OCI-LY3 (cell line): ENCODE measurements around the gene PTX3.

Experiments used
- H2AFZ ChIP-seq: fragments of 200-600, 300-600 bp; shearing (Covaris generic); 2 replicates; pipeline ENCODE4 v1.6.0; 2014; ENCODE audit warnings: antibody characterized with exemption, low read depth, low read length
- H3K27ac ChIP-seq: fragments of 200-600, 300-600 bp; sonication (generic); 2 replicates; pipeline ENCODE4 v1.5.1; 2014; ENCODE audit warnings: mild to moderate bottlenecking, low read length, moderate library complexity, mixed read lengths
- H3K27me3 ChIP-seq: fragments of 200-600, 300-600 bp; sonication (generic); 2 replicates; pipeline ENCODE4 v1.6.1; 2014; ENCODE audit warnings: low read depth, low read length, mixed read lengths
- H3K36me3 ChIP-seq: fragments of 200-600, 300-600 bp; sonication (generic); replicated peaks from 2 replicates; pipeline ENCODE3; 2014; ENCODE audit warnings: low read depth, low read length, mixed read lengths
- H3K4me1 ChIP-seq: fragments of 300-600, 200-600 bp; sonication (generic); 2 replicates; pipeline ENCODE4 v1.6.1; 2014; ENCODE audit warnings: low read length, mixed read lengths
- H3K4me2 ChIP-seq: fragments of 200-600, 300-600 bp; sonication (generic); 2 replicates; pipeline ENCODE4 v1.6.1; 2014; ENCODE audit warnings: low read length, mixed read lengths
- H3K4me3 ChIP-seq: fragments of 300-600, 200-600 bp; sonication (generic); 2 replicates; pipeline ENCODE4 v1.5.1; 2014; ENCODE audit warnings: antibody characterized with exemption, mild to moderate bottlenecking, low read length, moderate library complexity
- H3K79me2 ChIP-seq: fragments of 300-600, 200-600 bp; shearing (Covaris generic); 2 replicates; pipeline ENCODE4 v1.6.1; 2014; ENCODE audit warnings: mild to moderate bottlenecking, low read length, mixed read lengths
- H3K9ac ChIP-seq: fragments of 300-600, 200-600 bp; shearing (Covaris generic); 2 replicates; pipeline ENCODE4 v1.6.0; 2014; ENCODE audit warnings: mild to moderate bottlenecking, low read length, moderate library complexity
- H3K9me3 ChIP-seq: fragments of 200-600, 300-600 bp; shearing (Covaris generic); 2 replicates; pipeline ENCODE4 v1.6.1; 2014; ENCODE audit warnings: low read length, mixed read lengths; ENCODE audit not compliant: insufficient read depth
- H4K20me1 ChIP-seq: fragments of 200-600, 300-600 bp; sonication (generic); 2 replicates; pipeline ENCODE4 v1.6.1; 2016; ENCODE audit warnings: low read length, mixed read lengths; ENCODE audit not compliant: insufficient read depth
- CTCF ChIP-seq: fragments of 200-600, 300-600 bp; sonication (generic); IDR thresholded peaks from 2 replicates; pipeline ENCODE4 v1.5.1; 2014; ENCODE audit warnings: antibody characterized with exemption, low read length, low read depth
- EZH2phosphoT487 ChIP-seq: fragments of 200-600 bp; shearing (Covaris generic); IDR thresholded peaks from 2 replicates; pipeline ENCODE4 v1.6.1; 2018; ENCODE audit warnings: antibody characterized with exemption, mixed run types, low read depth

Gene PTX3

GRCh38 chr3:157404381-157404780 lies 32.3 kb upstream of the PTX3 start:
- peaks cover 15% of the 10 kb centered on the region; the same call in 1 of the 2 replicates for H3K27me3 ChIP-seq
- H3K4me1 ChIP-seq: peaks cover 8% of the 10 kb centered on the region; the same call in 1 of the 2 replicates
- no peak overlapping the region for H3K4me2 ChIP-seq
- TF ChIP-seq EZH2phosphoT487 (no peak), CTCF (no peak)
- H3K36me3 ChIP-seq: no peaks in the 10 kb centered on the region
- H2AFZ ChIP-seq: no peak overlapping the region
- no peaks in the 10 kb centered on the region for H3K9me3 ChIP-seq
- H3K27ac ChIP-seq: no peak overlapping the region
- no peak overlapping the region for H3K4me3 ChIP-seq
- no peak overlapping the region for H3K9ac ChIP-seq
- no peaks in the 10 kb centered on the region for H4K20me1 ChIP-seq
- H3K79me2 ChIP-seq: no peaks in the 10 kb centered on the region

- TF ChIP-seq EZH2phosphoT487 (no peak), CTCF (no peak)
- no peak overlapping the region for H3K27ac ChIP-seq
- no peak overlapping the region for H3K4me3 ChIP-seq
- no peak overlapping the region for H2AFZ ChIP-seq
- H3K9me3 ChIP-seq: no peaks in the 10 kb centered on the region
- peaks cover 8% of the 10 kb centered on the region; the same call in 1 of the 2 replicates for H3K4me1 ChIP-seq
- peaks cover 17% of the 10 kb centered on the region; the same call in 1 of the 2 replicates for H3K27me3 ChIP-seq
- no peaks in the 10 kb centered on the region for H3K79me2 ChIP-seq
- no peaks in the 10 kb centered on the region for H4K20me1 ChIP-seq
- no peak overlapping the region for H3K4me2 ChIP-seq
- H3K9ac ChIP-seq: no peak overlapping the region
- H3K36me3 ChIP-seq: no peaks in the 10 kb centered on the region
Observed at GRCh38 chr3:157405457-157405856, 31.2 kb upstream of the PTX3 start.

GRCh38 chr3:157406394-157406793 lies 30.3 kb upstream of the PTX3 start:
- no peak overlapping the region for H3K4me3 ChIP-seq
- H3K79me2 ChIP-seq: no peaks in the 10 kb centered on the region
- TF ChIP-seq CTCF (no peak), EZH2phosphoT487 (no peak)
- H3K27ac ChIP-seq: no peak overlapping the region
- peaks cover 8% of the 10 kb centered on the region; the same call in 1 of the 2 replicates for H3K4me1 ChIP-seq
- H3K4me2 ChIP-seq: no peak overlapping the region
- H3K36me3 ChIP-seq: no peaks in the 10 kb centered on the region
- no peaks in the 10 kb centered on the region for H3K9me3 ChIP-seq
- H2AFZ ChIP-seq: no peak overlapping the region
- no peaks in the 10 kb centered on the region for H4K20me1 ChIP-seq
- H3K9ac ChIP-seq: no peak overlapping the region
- H3K27me3 ChIP-seq: peaks cover 13% of the 10 kb centered on the region; the same call in 1 of the 2 replicates

- Histone ChIP-seq H3K4me1 (peaks cover 8% of the 10 kb centered on the region; the same call in 1 of the 2 replicates), H3K36me3 (no peaks in the 10 kb centered on the region), H3K9ac (no peak overlapping the region), H4K20me1 (no peaks in the 10 kb centered on the region), H3K27ac (no peak overlapping the region), H3K27me3 (0 out of 2 replicates have a peak, but pooled peaks cover 3% of the 10 kb centered on the region), H2AFZ (no peak overlapping the region), H3K79me2 (no peaks in the 10 kb centered on the region), H3K4me2 (no peak overlapping the region), H3K4me3 (no peak overlapping the region), H3K9me3 (no peaks in the 10 kb centered on the region)
- TF ChIP-seq EZH2phosphoT487: no peak
- TF ChIP-seq CTCF: no peak
Observed at GRCh38 chr3:157407769-157408168, 28.9 kb upstream of the PTX3 start.
